Gastrocnemius medialis (tissue), 4 donors: ENCODE results near the gene SLC6A19.

Source experiments
- POLR2A ChIP-seq, 2 donors: fragments of 450-650 bp; IDR thresholded peaks; one replicate each; pipeline ENCODE4 v1.6.1; 2017; ENCODE audit warnings: antibody characterized with exemption in 2 of 2, mild to moderate bottlenecking in 2 of 2, moderate library complexity in 2 of 2
- TF ChIP-seq, protein P1 (sequence below), 5 experiments: fragments of 450-650 bp in 3 of 5; fragments of 200-600 bp in 2 of 5; sonication (generic) in 2 of 5; IDR thresholded peaks in 4 of 5; conservative IDR thresholded peaks in 1 of 5; 1 replicate in 4 of 5; 2 replicates in 1 of 5; pipeline ENCODE4 v1.5.1; 2016 to 2019; ENCODE audit warnings: antibody characterized with exemption in 5 of 5, mild to moderate bottlenecking in 3 of 5, moderate library complexity in 3 of 5

DNA sequence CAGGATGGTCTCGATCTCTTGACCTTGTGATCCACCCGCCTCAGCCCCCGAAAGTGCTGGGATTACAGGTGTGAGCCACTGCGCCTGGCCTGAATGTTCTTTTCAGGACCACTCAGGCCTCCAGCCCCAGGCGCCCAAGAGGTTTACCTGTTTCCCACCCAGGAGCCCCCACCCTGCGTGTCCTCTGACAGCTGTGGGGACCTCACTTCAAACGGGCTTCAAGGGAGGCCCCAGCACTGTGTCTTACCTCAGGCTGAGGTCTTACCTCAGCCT is 19.1 kb upstream of the SLC6A19 start:
- TF ChIP-seq, protein P1, sequence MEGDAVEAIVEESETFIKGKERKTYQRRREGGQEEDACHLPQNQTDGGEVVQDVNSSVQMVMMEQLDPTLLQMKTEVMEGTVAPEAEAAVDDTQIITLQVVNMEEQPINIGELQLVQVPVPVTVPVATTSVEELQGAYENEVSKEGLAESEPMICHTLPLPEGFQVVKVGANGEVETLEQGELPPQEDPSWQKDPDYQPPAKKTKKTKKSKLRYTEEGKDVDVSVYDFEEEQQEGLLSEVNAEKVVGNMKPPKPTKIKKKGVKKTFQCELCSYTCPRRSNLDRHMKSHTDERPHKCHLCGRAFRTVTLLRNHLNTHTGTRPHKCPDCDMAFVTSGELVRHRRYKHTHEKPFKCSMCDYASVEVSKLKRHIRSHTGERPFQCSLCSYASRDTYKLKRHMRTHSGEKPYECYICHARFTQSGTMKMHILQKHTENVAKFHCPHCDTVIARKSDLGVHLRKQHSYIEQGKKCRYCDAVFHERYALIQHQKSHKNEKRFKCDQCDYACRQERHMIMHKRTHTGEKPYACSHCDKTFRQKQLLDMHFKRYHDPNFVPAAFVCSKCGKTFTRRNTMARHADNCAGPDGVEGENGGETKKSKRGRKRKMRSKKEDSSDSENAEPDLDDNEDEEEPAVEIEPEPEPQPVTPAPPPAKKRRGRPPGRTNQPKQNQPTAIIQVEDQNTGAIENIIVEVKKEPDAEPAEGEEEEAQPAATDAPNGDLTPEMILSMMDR (IDR thresholded peaks at IDR 0.05 in 4 of 5, conservative IDR thresholded peaks at IDR 0.05 in 1 of 5): no peak
- no peak for TF ChIP-seq POLR2A (IDR thresholded peaks at IDR 0.05)
